Stomach (tissue), 9 donors: ENCODE data around the gene OLA1. TPM values are rescaled to one million over a fixed set of nuclear protein-coding genes. Genes with fewer than 3 reads are reported as not detected.
"Not testable (repeated sequence)": the region's sequence is repeated elsewhere in the genome, so short reads cannot be mapped to it uniquely, and the experiment has no call there.

Experiments
- DNase-seq, 2 donors: peaks; one replicate each; pipeline versions ENCODE4 v3.0.0 to v3.0.0-alpha.2; 2013 to 2019
- H3K27ac ChIP-seq, 5 donors: fragments of 200-600 bp in 4 of 5; sonication (generic) in 4 of 5; one replicate each; pipeline ENCODE4 v1.5.1; 2013 to 2019; ENCODE audit warnings: mild to moderate bottlenecking in 1 of 5, moderate library complexity in 1 of 5
- H3K27me3 ChIP-seq, 3 donors: fragments of 200-600 bp; sonication (generic); one replicate each; pipeline ENCODE4 v1.5.1; 2017 to 2019; ENCODE audit warnings: mixed run types in 1 of 3
- H3K36me3 ChIP-seq, 4 donors: fragments of 200-600 bp; sonication (generic); 1 replicate in 3 of 4; 2 replicates in 1 of 4; pipeline ENCODE4 v1.5.1; 2016 to 2019
- H3K4me1 ChIP-seq, 4 donors: fragments of 200-600 bp; sonication (generic); one replicate each; pipeline ENCODE4 v1.5.1; 2016 to 2019
- H3K4me3 ChIP-seq, 4 donors: fragments of 200-600 bp; sonication (generic) in 3 of 4; one replicate each; pipeline ENCODE4 v1.5.1; 2016 to 2019; ENCODE audit warnings: mild to moderate bottlenecking in 1 of 4
- H3K9me3 ChIP-seq, 4 donors: fragments of 200-600 bp; sonication (generic); one replicate each; pipeline ENCODE4 v1.5.1; 2016 to 2019
- CTCF ChIP-seq, 7 experiments: fragments of 450-650 bp in 4 of 7; fragments of 200-600 bp in 3 of 7; sonication (generic) in 3 of 7; IDR thresholded peaks; one replicate each; pipeline ENCODE4 v1.5.1; 2016 to 2019; ENCODE audit warnings: antibody characterized with exemption in 7 of 7, control low read depth in 2 of 7, mild to moderate bottlenecking in 1 of 7
- EP300 ChIP-seq: sonication (generic); formaldehyde crosslinking; IDR thresholded peaks from one replicate; pipeline ENCODE4 v1.6.1; 2017; ENCODE audit warnings: antibody characterized with exemption
- POLR2A ChIP-seq, 4 donors: fragments of 450-650 bp; IDR thresholded peaks; one replicate each; pipeline ENCODE4 v1.6.1; 2016; ENCODE audit warnings: antibody characterized with exemption in 4 of 4, control low read depth in 2 of 4, mild to moderate bottlenecking in 1 of 4, moderate library complexity in 1 of 4
- POLR2AphosphoS5 ChIP-seq, 3 donors: sonication (generic); formaldehyde crosslinking; IDR thresholded peaks; one replicate each; pipeline ENCODE4 v1.6.1; 2016; ENCODE audit warnings: antibody characterized with exemption in 3 of 3
- WGBS, 5 donors: extraction: QIAGEN DNeasy Blood & Tissue Kit in 3 of 5; methylation state at CpG; one replicate each; pipeline versions ENCODE4 v1.1.5 to v1.1.7; 2013 to 2018; 5-methylcytosine and 5-hydroxymethylcytosine counted together
- intact Hi-C: fragments of 100-400 bp; cut with DNase I; formaldehyde crosslinking; loops from one replicate; pipeline ENCODE4 v1.15.1; 2023; ENCODE audit warnings: low total_unique reads
- polyA plus RNA-seq, 3 donors: library from polyadenylated mRNA; stranded (reverse); fragments of 200-250 nt; gene quantifications; one replicate each; pipeline ENCODE4 v1.2.3, GENCODE V29; 2013
- total RNA-seq, 5 donors: library from RNA; depleted of rRNA; stranded (reverse); fragments of >200 nt; gene quantifications; one replicate each; pipeline versions ENCODE4 v1.1.0 to v1.2.3, GENCODE V29; 2014 to 2016
- donor health status: healthy with polysubstance abuse.
- donor health status: Bipolar disorder and iron deficiency.
- donor health status: healthy.

OLA1 gene
- total and polyA plus RNA-seq, 8 donors = 20.6 to 149 (median 75.3) TPM

- Histone ChIP-seq H3K27ac (peak overlapping the region; percentile 75 to 92 (median 90)), H3K4me1 (peaks cover 3 to 41% (median 24%) of the 10 kb centered on the region in 4 donors), H3K36me3 (peaks cover 0 to 31% (median 20%) of the 10 kb centered on the region in 4 donors), H3K27me3 (no peaks in the 10 kb centered on the region), H3K9me3 (no peaks in the 10 kb centered on the region), H3K4me3 (peak overlapping the region; percentile 75 to 89 (median 82))
- whole genome bisulfite sequencing, 5 donors = 33 to 72% (median 54%) methylated on average over 18 of the region's 18 CpGs
- intact Hi-C loops = no loop called here
- peak; percentile 29 to 53 for DNase-seq
- TF ChIP-seq POLR2A (IDR thresholded peaks at IDR 0.05) (no peak), EP300 (no peak), CTCF (IDR thresholded peaks at IDR 0.05) (no peak), POLR2AphosphoS5 (IDR thresholded peaks at IDR 0.05) (no peak)
Measured at GRCh38 chr2:174246944-174247381, 1.4 kb downstream of the OLA1 start.

- DNase-seq, H3K27ac ChIP-seq, H3K4me3 ChIP-seq, intact Hi-C loops, H3K9me3 ChIP-seq, H3K27me3 ChIP-seq: not testable (repeated sequence)
- peaks cover 3 to 41% (median 24%) of the 10 kb centered on the region in 4 donors for H3K4me1 ChIP-seq
- peaks cover 0 to 37% (median 23%) of the 10 kb centered on the region in 4 donors for H3K36me3 ChIP-seq
- 83 to 94% (median 86%) methylated on average over 6 of the region's 6 CpGs for WGBS, 5 donors
Measured at GRCh38 chr2:174245628-174246027, 2.7 kb downstream of the OLA1 start.

GRCh38 chr2:174245065-174245464 is 3.3 kb downstream of the OLA1 start:
- 90 to 96% (median 95%) methylated on average over 3 of the region's 3 CpGs for WGBS, 5 donors

GRCh38 chr2:174243812-174244211 is 4.5 kb downstream of the OLA1 start:
- Histone ChIP-seq H3K4me1 (peaks cover 1 to 36% (median 20%) of the 10 kb centered on the region in 4 donors), H3K27me3 (no peaks in the 10 kb centered on the region), H3K27ac (no peak overlapping the region), H3K9me3 (no peaks in the 10 kb centered on the region), H3K4me3 (no peak overlapping the region), H3K36me3 (peaks cover 0 to 37% (median 23%) of the 10 kb centered on the region in 4 donors)
- TF ChIP-seq CTCF (IDR thresholded peaks at IDR 0.05) = no peak
- no peak for TF ChIP-seq EP300
- no peak for TF ChIP-seq POLR2AphosphoS5 (IDR thresholded peaks at IDR 0.05)
- no peak for TF ChIP-seq POLR2A (IDR thresholded peaks at IDR 0.05)
- intact Hi-C loops = no loop called here
- no peak for DNase-seq
- 88 to 95% (median 89%) methylated on average over 3 of the region's 3 CpGs for WGBS, 5 donors

More at GRCh38 chr2:174245065-174245464, 3.3 kb downstream of the OLA1 start:
- H3K27ac ChIP-seq = no peak overlapping the region
- peaks cover 3 to 41% (median 24%) of the 10 kb centered on the region in 4 donors for H3K4me1 ChIP-seq
- H3K4me3 ChIP-seq = no peak overlapping the region
- intact Hi-C loops = no loop called here
- H3K27me3 ChIP-seq = no peaks in the 10 kb centered on the region
- DNase-seq = no peak
- TF ChIP-seq POLR2A (IDR thresholded peaks at IDR 0.05) (no peak), POLR2AphosphoS5 (IDR thresholded peaks at IDR 0.05) (no peak), EP300 (no peak)
- H3K9me3 ChIP-seq = no peaks in the 10 kb centered on the region
- H3K36me3 ChIP-seq = peaks cover 0 to 37% (median 23%) of the 10 kb centered on the region in 4 donors

GRCh38 chr2:174240097-174240496 is 8.2 kb downstream of the OLA1 start:
- peaks cover 0 to 28% (median 15%) of the 10 kb centered on the region in 4 donors for H3K36me3 ChIP-seq
- TF ChIP-seq POLR2A (IDR thresholded peaks at IDR 0.05) = no peak
- TF ChIP-seq EP300 = no peak
- TF ChIP-seq CTCF (IDR thresholded peaks at IDR 0.05) = no peak
- TF ChIP-seq POLR2AphosphoS5 (IDR thresholded peaks at IDR 0.05) = no peak
- intact Hi-C loops = no loop called here
- 89 to 100% (median 95%) methylated on average over 1 of the region's 1 CpG for WGBS, 5 donors
- no peak overlapping the region for H3K4me3 ChIP-seq
- H3K4me1 ChIP-seq = peaks cover 0 to 23% (median 0%) of the 10 kb centered on the region in 4 donors
- H3K27me3 ChIP-seq = no peaks in the 10 kb centered on the region
- DNase-seq = no peak
- no peak overlapping the region for H3K27ac ChIP-seq
- no peaks in the 10 kb centered on the region for H3K9me3 ChIP-seq
